Right lobe of liver (tissue), 6 donors: ENCODE measurements around the gene GAREM1. TPM values are rescaled to one million over a fixed set of nuclear protein-coding genes. Genes with fewer than 3 reads are reported as not detected.
A peak's percentile ranks its signal among the peaks of the same experiment; 100 is the strongest.
"Not testable (repeated sequence)": the region's sequence is repeated elsewhere in the genome, so short reads cannot be mapped to it uniquely, and the experiment has no call there.

ENCODE experiments used
- ATAC-seq, 4 donors: fragments of 200-7000 bp; cut with Tn5 transposase; one replicate each; pipeline ENCODE4 v1.9.1; 2020; ENCODE audit warnings: mild to moderate bottlenecking in 4 of 4, moderate library complexity in 4 of 4
- DNase-seq, 3 donors: peaks; one replicate each; pipeline ENCODE4 v3.0.0-alpha.2; 2020
- H3K27ac ChIP-seq, 3 donors: fragments of 200-600 bp; one replicate each; pipeline ENCODE4 v1.8.0; 2022
- H3K27me3 ChIP-seq, 2 donors: fragments of 200-600 bp; one replicate each; pipeline ENCODE4 v1.8.0; 2022
- H3K36me3 ChIP-seq, 4 donors: fragments of 200-600 bp; sonication (generic) in 1 of 4; one replicate each; pipeline versions ENCODE4 v1.5.1 to v1.8.0; 2017 to 2022; ENCODE audit warnings: control low read depth in 1 of 4
- H3K4me1 ChIP-seq, 4 donors: fragments of 200-600 bp; sonication (generic) in 1 of 4; one replicate each; pipeline versions ENCODE4 v1.5.1 to v1.8.0; 2017 to 2022; ENCODE audit warnings: control low read depth in 1 of 4
- H3K4me3 ChIP-seq, 3 donors: fragments of 200-600 bp; one replicate each; pipeline ENCODE4 v1.8.0; 2022
- H3K9me3 ChIP-seq, 4 donors: fragments of 200-600 bp; sonication (generic) in 1 of 4; one replicate each; pipeline versions ENCODE4 v1.5.1 to v1.8.0; 2017 to 2022; ENCODE audit warnings: control low read depth in 1 of 4
- CTCF ChIP-seq, 4 donors: fragments of 200-600 bp in 3 of 4; fragments of 450-650 bp in 1 of 4; IDR thresholded peaks; one replicate each; pipeline versions ENCODE4 v1.5.1 to v1.8.0; 2016 to 2022; ENCODE audit warnings: antibody characterized with exemption in 4 of 4, mild to moderate bottlenecking in 2 of 4
- POLR2A ChIP-seq: fragments of 450-650 bp; IDR thresholded peaks from one replicate; pipeline ENCODE4 v1.6.1; 2017; ENCODE audit warnings: antibody characterized with exemption, mild to moderate bottlenecking
- WGBS: methylation state at CpG from one replicate; pipeline ENCODE4 v1.1.6; 2018; ENCODE audit warnings: low coverage, low lambda C conversion rate; ENCODE audit not compliant: insufficient coverage; ENCODE audit errors: missing lambda C conversion rate; 5-methylcytosine and 5-hydroxymethylcytosine counted together
- intact Hi-C, 2 donors: fragments of 100-400 bp; cut with DNase I; formaldehyde crosslinking; loops; one replicate each; pipeline versions ENCODE4 v1.11.2 to v1.14.1; 2022
- total RNA-seq, 6 experiments: library from RNA; depleted of rRNA in 2 of 6; stranded (reverse); fragments of >200 nt in 2 of 6; fragmentation: NEBNext Ultra II Directional in 3 of 6; extraction: Animal tissue kit (Norgen Biotek cat#: 25700) in 3 of 6; gene quantifications; one replicate each; pipeline versions ENCODE4 v1.1.0 to v1.2.4, GENCODE V29; 2016 to 2023
- donor health status: DM: no; HTN: yes; CAD: no.
- donor health status: DM: no; HTN: no; CAD: no.
- donor health status: DM: no; HTN: no; CAD: no.
- donor health status: DM: no; HTN: yes; CAD: no.
- donor health status: DM: no; HTN: yes; CAD: no.

The GAREM1 gene
- total RNA-seq, 6 experiments from 2014 or later, result 5.5 to 11.3 (median 6.6) TPM

GRCh38 chr18:32295604-32296003 is 175.1 kb downstream of the GAREM1 start:
- H3K36me3 ChIP-seq, result no peaks in the 10 kb centered on the region
- H3K9me3 ChIP-seq, result no peaks in the 10 kb centered on the region
- ATAC-seq (peak in 1 of 4 donors; percentile 39), DNase-seq (no peak)
- no peak overlapping the region for H3K27ac ChIP-seq
- H3K27me3 ChIP-seq, result no peaks in the 10 kb centered on the region
- 85% methylated on average over 3 of the region's 3 CpGs for WGBS
- no peak overlapping the region for H3K4me3 ChIP-seq
- peaks cover 0 to 8% (median 0%) of the 10 kb centered on the region in 4 donors for H3K4me1 ChIP-seq
- intact Hi-C loops, result no loop called here
- TF ChIP-seq CTCF (IDR thresholded peaks at IDR 0.05) (no peak), POLR2A (no peak)

GRCh38 chr18:32293107-32293506 is 177.6 kb downstream of the GAREM1 start:
- TF ChIP-seq POLR2A, result no peak
- no peak for TF ChIP-seq CTCF (IDR thresholded peaks at IDR 0.05)
- H3K4me3 ChIP-seq, result no peak overlapping the region
- peaks cover 0 to 5% (median 0%) of the 10 kb centered on the region in 4 donors for H3K4me1 ChIP-seq
- H3K27me3 ChIP-seq, result no peaks in the 10 kb centered on the region
- ATAC-seq (no peak), DNase-seq (no peak)
- H3K36me3 ChIP-seq, result no peaks in the 10 kb centered on the region
- WGBS, result 69% methylated on average over 2 of the region's 2 CpGs
- intact Hi-C loops, result no loop called here
- H3K9me3 ChIP-seq, result no peaks in the 10 kb centered on the region
- no peak overlapping the region for H3K27ac ChIP-seq

- WGBS, result 79% methylated on average over 3 of the region's 3 CpGs
- intact Hi-C loops, DNase-seq: not testable (repeated sequence)
Observed at GRCh38 chr18:32291623-32292022, 179.1 kb downstream of the GAREM1 start.

GRCh38 chr18:32290810-32291209 is 179.9 kb downstream of the GAREM1 start:
- WGBS, result 75% methylated on average over 2 of the region's 2 CpGs
- Histone ChIP-seq H3K27ac (no peak overlapping the region), H3K4me1 (no peaks in the 10 kb centered on the region), H3K27me3 (no peaks in the 10 kb centered on the region), H3K36me3 (peaks cover 0 to 5% (median 0%) of the 10 kb centered on the region in 4 donors), H3K9me3 (no peaks in the 10 kb centered on the region), H3K4me3 (no peak overlapping the region)
- intact Hi-C loops, result no loop called here
- TF ChIP-seq POLR2A (no peak), CTCF (IDR thresholded peaks at IDR 0.05) (no peak)
- no peak for ATAC-seq
- no peak for DNase-seq

More at GRCh38 chr18:32291623-32292022, 179.1 kb downstream of the GAREM1 start:
- H3K27ac ChIP-seq, H3K4me3 ChIP-seq, H3K9me3 ChIP-seq, H3K4me1 ChIP-seq, H3K27me3 ChIP-seq, H3K36me3 ChIP-seq, ATAC-seq: not testable (repeated sequence)

GRCh38 chr18:32289483-32290075 is 181.1 kb downstream of the GAREM1 start:
- H3K27ac ChIP-seq, result no peak overlapping the region
- 6% methylated on average over 1 of the region's 1 CpG for WGBS
- H3K9me3 ChIP-seq, result no peaks in the 10 kb centered on the region
- DNase-seq, result peak in 1 of 3 donors; percentile 57
- intact Hi-C loops, result no loop called here
- no peak overlapping the region for H3K4me3 ChIP-seq
- peak; percentile 97 to 99 (median 98) for ATAC-seq
- peaks cover 0 to 5% (median 0%) of the 10 kb centered on the region in 4 donors for H3K36me3 ChIP-seq
- H3K27me3 ChIP-seq, result no peaks in the 10 kb centered on the region
- H3K4me1 ChIP-seq, result no peaks in the 10 kb centered on the region
- TF ChIP-seq CTCF (IDR thresholded peaks at IDR 0.05) (peak; percentile 65 to 80 (median 72)), POLR2A (no peak)
